Astrocyte (in vitro differentiated cells and primary cell): ENCODE data around the gene PYROXD2. TPM values are rescaled to one million over a fixed set of nuclear protein-coding genes. Genes with fewer than 3 reads are reported as not detected.

Source experiments
- DNase-seq: peaks from one replicate; pipeline ENCODE4 v3.0.0-alpha.2; 2010; ENCODE audit warnings: low read depth
- FAIRE-seq: peaks from 2 replicates; lab custom pipeline; 2011; peaks lifted over from hg19 to GRCh38; lab: Jason Lieb, UNC
- H2AFZ ChIP-seq: 2 replicates; pipeline ENCODE4 v1.6.0; 2012; ENCODE audit warnings: low read depth, low read length, inconsistent platforms
- H3K27ac ChIP-seq: 2 replicates; pipeline ENCODE4 v1.5.1; 2011; ENCODE audit warnings: low read depth, low read length, inconsistent platforms
- H3K27me3 ChIP-seq: 2 replicates; pipeline ENCODE4 v1.6.0; 2011; ENCODE audit warnings: low read length, inconsistent platforms; ENCODE audit not compliant: insufficient read depth
- H3K36me3 ChIP-seq: 2 replicates; pipeline ENCODE4 v1.5.1; 2011; ENCODE audit warnings: low read length, inconsistent platforms; ENCODE audit not compliant: insufficient read depth
- H3K4me1 ChIP-seq: 2 replicates; pipeline ENCODE4 v1.5.1; 2011; ENCODE audit warnings: low read length, inconsistent platforms; ENCODE audit not compliant: insufficient read depth
- H3K4me2 ChIP-seq: 2 replicates; pipeline ENCODE4 v1.6.0; 2012; ENCODE audit warnings: low read length, inconsistent platforms
- H3K4me3 ChIP-seq: 2 replicates; pipeline ENCODE4 v1.5.1; 2011; ENCODE audit warnings: low read depth, mild to moderate bottlenecking, low read length, inconsistent platforms; ENCODE audit not compliant: insufficient read depth
- H3K79me2 ChIP-seq: 2 replicates; pipeline ENCODE4 v1.6.0; 2012; ENCODE audit warnings: mild to moderate bottlenecking, low read length, inconsistent platforms; ENCODE audit not compliant: insufficient read depth
- H3K9ac ChIP-seq: 2 replicates; pipeline ENCODE4 v1.6.0; 2012; ENCODE audit warnings: mild to moderate bottlenecking, low read length, inconsistent platforms
- H3K9me3 ChIP-seq: 2 replicates; pipeline ENCODE4 v1.5.1; 2012; ENCODE audit warnings: low read depth, mild to moderate bottlenecking, low read length, inconsistent platforms; ENCODE audit not compliant: insufficient read depth
- H4K20me1 ChIP-seq: 2 replicates; pipeline ENCODE4 v1.6.0; 2012; ENCODE audit warnings: low read length, inconsistent platforms; ENCODE audit not compliant: insufficient read depth
- H3K27ac Mint-ChIP-seq: one replicate; pipeline ENCODE4 v1.8.0; 2021; ENCODE audit warnings: mild to moderate bottlenecking, mixed read lengths; ENCODE audit not compliant: unreplicated experiment
- H3K27me3 Mint-ChIP-seq: one replicate; pipeline ENCODE4 v1.8.0; 2021; ENCODE audit warnings: low read depth, mixed read lengths; ENCODE audit not compliant: unreplicated experiment
- H3K36me3 Mint-ChIP-seq: one replicate; pipeline ENCODE4 v1.8.0; 2021; ENCODE audit warnings: low read depth, mixed read lengths; ENCODE audit not compliant: unreplicated experiment
- H3K4me1 Mint-ChIP-seq: one replicate; pipeline ENCODE4 v1.8.0; 2021; ENCODE audit warnings: low read depth, mixed read lengths; ENCODE audit not compliant: unreplicated experiment
- H3K4me3 Mint-ChIP-seq: one replicate; pipeline ENCODE4 v1.8.0; 2021; ENCODE audit warnings: mild to moderate bottlenecking, moderate library complexity, mixed read lengths; ENCODE audit not compliant: unreplicated experiment
- H3K9me3 Mint-ChIP-seq: one replicate; pipeline ENCODE4 v1.8.0; 2021; ENCODE audit warnings: mild to moderate bottlenecking, mixed read lengths; ENCODE audit not compliant: unreplicated experiment
- EZH2 ChIP-seq: IDR thresholded peaks from 2 replicates; pipeline ENCODE4 v1.6.1; 2012; ENCODE audit warnings: mild to moderate bottlenecking, low read length, inconsistent platforms; ENCODE audit not compliant: insufficient read depth
- total RNA-seq: library from RNA; stranded (reverse); gene quantifications from 2 replicates; pipeline ENCODE4 v1.2.1, GENCODE V29; 2021
- TF ChIP-seq, protein P1 (sequence below): IDR thresholded peaks from 2 replicates; pipeline ENCODE4 v1.5.1; 2011; ENCODE audit warnings: low read depth, mild to moderate bottlenecking, inconsistent platforms, low read length, moderate library complexity; ENCODE audit not compliant: insufficient read depth

Gene PYROXD2
- total RNA-seq, 1 donor from 2014 or later: 4.5 TPM

GRCh38 chr10:98430427-98430826 lies 15.4 kb upstream of the PYROXD2 start:
- Histone ChIP-seq H3K4me1 (peaks cover 12% of the 10 kb centered on the region), H3K4me2 (no peak overlapping the region), H3K79me2 (no peaks in the 10 kb centered on the region), H4K20me1 (no peaks in the 10 kb centered on the region), H3K9ac (no peak overlapping the region), H3K4me3 (no peak overlapping the region), H3K27ac (no peak overlapping the region), H3K36me3 (peaks cover 16% of the 10 kb centered on the region), H3K27me3 (no peaks in the 10 kb centered on the region), H2AFZ (no peak overlapping the region), H3K9me3 (peaks cover 3% of the 10 kb centered on the region)
- no peak for FAIRE-seq
- H3K36me3 Mint-ChIP-seq: peaks cover 29% of the 10 kb centered on the region
- no peaks in the 10 kb centered on the region for H3K27me3 Mint-ChIP-seq
- H3K9me3 Mint-ChIP-seq: peaks cover 5% of the 10 kb centered on the region
- no peak for DNase-seq
- peaks cover 8% of the 10 kb centered on the region for H3K4me1 Mint-ChIP-seq
- no peak overlapping the region for H3K27ac Mint-ChIP-seq
- no peak for TF ChIP-seq EZH2
- TF ChIP-seq, protein P1, sequence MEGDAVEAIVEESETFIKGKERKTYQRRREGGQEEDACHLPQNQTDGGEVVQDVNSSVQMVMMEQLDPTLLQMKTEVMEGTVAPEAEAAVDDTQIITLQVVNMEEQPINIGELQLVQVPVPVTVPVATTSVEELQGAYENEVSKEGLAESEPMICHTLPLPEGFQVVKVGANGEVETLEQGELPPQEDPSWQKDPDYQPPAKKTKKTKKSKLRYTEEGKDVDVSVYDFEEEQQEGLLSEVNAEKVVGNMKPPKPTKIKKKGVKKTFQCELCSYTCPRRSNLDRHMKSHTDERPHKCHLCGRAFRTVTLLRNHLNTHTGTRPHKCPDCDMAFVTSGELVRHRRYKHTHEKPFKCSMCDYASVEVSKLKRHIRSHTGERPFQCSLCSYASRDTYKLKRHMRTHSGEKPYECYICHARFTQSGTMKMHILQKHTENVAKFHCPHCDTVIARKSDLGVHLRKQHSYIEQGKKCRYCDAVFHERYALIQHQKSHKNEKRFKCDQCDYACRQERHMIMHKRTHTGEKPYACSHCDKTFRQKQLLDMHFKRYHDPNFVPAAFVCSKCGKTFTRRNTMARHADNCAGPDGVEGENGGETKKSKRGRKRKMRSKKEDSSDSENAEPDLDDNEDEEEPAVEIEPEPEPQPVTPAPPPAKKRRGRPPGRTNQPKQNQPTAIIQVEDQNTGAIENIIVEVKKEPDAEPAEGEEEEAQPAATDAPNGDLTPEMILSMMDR: no peak
- H3K4me3 Mint-ChIP-seq: no peak overlapping the region

- no peak for DNase-seq
- H2AFZ ChIP-seq: no peak overlapping the region
- Mint-ChIP-seq H3K27ac (no peak overlapping the region), H3K4me3 (no peak overlapping the region), H3K36me3 (peaks cover 25% of the 10 kb centered on the region), H3K9me3 (peaks cover 5% of the 10 kb centered on the region), H3K27me3 (no peaks in the 10 kb centered on the region), H3K4me1 (peaks cover 5% of the 10 kb centered on the region)
- no peaks in the 10 kb centered on the region for H4K20me1 ChIP-seq
- no peaks in the 10 kb centered on the region for H3K27me3 ChIP-seq
- no peak overlapping the region for H3K4me2 ChIP-seq
- peaks cover 6% of the 10 kb centered on the region for H3K4me1 ChIP-seq
- H3K9ac ChIP-seq: no peak overlapping the region
- H3K9me3 ChIP-seq: peaks cover 3% of the 10 kb centered on the region
- H3K79me2 ChIP-seq: no peaks in the 10 kb centered on the region
- H3K4me3 ChIP-seq: no peak overlapping the region
- TF ChIP-seq EZH2: no peak
- TF ChIP-seq, protein P1: no peak
- FAIRE-seq: no peak
- H3K27ac ChIP-seq: no peak overlapping the region
- H3K36me3 ChIP-seq: peaks cover 18% of the 10 kb centered on the region
Measured at GRCh38 chr10:98429320-98430072, 14.5 kb upstream of the PYROXD2 start.

GRCh38 chr10:98427011-98427515 lies 12.1 kb upstream of the PYROXD2 start:
- no peak overlapping the region for H2AFZ ChIP-seq
- Mint-ChIP-seq H3K9me3 (peaks cover 5% of the 10 kb centered on the region), H3K27ac (no peak overlapping the region), H3K4me1 (no peaks in the 10 kb centered on the region), H3K27me3 (no peaks in the 10 kb centered on the region), H3K36me3 (peaks cover 18% of the 10 kb centered on the region), H3K4me3 (no peak overlapping the region)
- H3K4me3 ChIP-seq: no peak overlapping the region
- H4K20me1 ChIP-seq: no peaks in the 10 kb centered on the region
- no peaks in the 10 kb centered on the region for H3K79me2 ChIP-seq
- H3K27me3 ChIP-seq: no peaks in the 10 kb centered on the region
- no peak overlapping the region for H3K9ac ChIP-seq
- DNase-seq (no peak), FAIRE-seq (no peak)
- H3K4me1 ChIP-seq: no peaks in the 10 kb centered on the region
- H3K9me3 ChIP-seq: peaks cover 2% of the 10 kb centered on the region
- TF ChIP-seq, protein P1: no peak
- no peak for TF ChIP-seq EZH2
- no peak overlapping the region for H3K27ac ChIP-seq
- H3K4me2 ChIP-seq: no peak overlapping the region
- peaks cover 12% of the 10 kb centered on the region for H3K36me3 ChIP-seq
